CD4-positive, alpha-beta T cell treated with Interleukin-17A for 1 hour (primary cell): ENCODE results near the gene PPP2R2B.
A peak's percentile ranks its signal among the peaks of the same experiment; 100 is the strongest.

Source experiments
- DNase-seq: peaks from one replicate; pipeline ENCODE4 v3.0.0-alpha.2; 2020

The PPP2R2B gene

DNA sequence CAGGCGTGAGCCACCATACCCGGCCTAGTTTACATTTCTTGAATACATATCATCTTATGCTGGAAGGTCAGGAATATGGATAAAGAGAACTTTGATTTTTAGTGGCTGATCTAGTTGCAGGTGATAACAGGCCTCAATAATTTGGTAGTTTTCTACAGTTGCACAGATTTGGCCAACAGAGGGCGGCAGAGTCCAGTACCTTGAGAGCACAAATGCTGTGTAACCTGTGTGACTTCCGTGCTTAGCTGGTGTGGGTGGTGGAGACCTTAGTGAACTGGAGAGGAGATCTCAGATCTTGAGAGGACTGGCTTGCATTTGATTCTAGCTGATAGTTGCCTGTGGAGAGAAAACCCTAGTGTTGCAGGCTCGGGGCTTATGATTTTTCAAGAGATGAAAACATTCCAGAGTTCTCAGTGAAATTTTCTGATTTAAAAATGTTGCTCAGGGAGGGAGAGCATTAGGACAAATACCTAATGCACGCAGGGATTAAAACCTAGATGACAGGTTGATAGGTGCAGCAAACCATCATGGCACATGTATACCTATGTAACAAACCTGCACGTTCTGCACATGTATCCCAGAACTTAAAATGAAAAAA lies 345.2 kb downstream of the PPP2R2B start:
- peak; percentile 73 for DNase-seq
